ENCODE measurements around the gene ANKS1A.
A peak's percentile ranks its signal among the peaks of the same experiment; 100 is the strongest.
"Not testable (repeated sequence)": the region's sequence is repeated elsewhere in the genome, so short reads cannot be mapped to it uniquely, and the experiment has no call there.

ANKS1A gene, protein sequence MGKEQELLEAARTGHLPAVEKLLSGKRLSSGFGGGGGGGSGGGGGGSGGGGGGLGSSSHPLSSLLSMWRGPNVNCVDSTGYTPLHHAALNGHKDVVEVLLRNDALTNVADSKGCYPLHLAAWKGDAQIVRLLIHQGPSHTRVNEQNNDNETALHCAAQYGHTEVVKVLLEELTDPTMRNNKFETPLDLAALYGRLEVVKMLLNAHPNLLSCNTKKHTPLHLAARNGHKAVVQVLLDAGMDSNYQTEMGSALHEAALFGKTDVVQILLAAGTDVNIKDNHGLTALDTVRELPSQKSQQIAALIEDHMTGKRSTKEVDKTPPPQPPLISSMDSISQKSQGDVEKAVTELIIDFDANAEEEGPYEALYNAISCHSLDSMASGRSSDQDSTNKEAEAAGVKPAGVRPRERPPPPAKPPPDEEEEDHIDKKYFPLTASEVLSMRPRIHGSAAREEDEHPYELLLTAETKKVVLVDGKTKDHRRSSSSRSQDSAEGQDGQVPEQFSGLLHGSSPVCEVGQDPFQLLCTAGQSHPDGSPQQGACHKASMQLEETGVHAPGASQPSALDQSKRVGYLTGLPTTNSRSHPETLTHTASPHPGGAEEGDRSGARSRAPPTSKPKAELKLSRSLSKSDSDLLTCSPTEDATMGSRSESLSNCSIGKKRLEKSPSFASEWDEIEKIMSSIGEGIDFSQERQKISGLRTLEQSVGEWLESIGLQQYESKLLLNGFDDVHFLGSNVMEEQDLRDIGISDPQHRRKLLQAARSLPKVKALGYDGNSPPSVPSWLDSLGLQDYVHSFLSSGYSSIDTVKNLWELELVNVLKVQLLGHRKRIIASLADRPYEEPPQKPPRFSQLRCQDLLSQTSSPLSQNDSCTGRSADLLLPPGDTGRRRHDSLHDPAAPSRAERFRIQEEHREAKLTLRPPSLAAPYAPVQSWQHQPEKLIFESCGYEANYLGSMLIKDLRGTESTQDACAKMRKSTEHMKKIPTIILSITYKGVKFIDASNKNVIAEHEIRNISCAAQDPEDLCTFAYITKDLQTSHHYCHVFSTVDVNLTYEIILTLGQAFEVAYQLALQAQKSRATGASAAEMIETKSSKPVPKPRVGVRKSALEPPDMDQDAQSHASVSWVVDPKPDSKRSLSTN

DNA sequence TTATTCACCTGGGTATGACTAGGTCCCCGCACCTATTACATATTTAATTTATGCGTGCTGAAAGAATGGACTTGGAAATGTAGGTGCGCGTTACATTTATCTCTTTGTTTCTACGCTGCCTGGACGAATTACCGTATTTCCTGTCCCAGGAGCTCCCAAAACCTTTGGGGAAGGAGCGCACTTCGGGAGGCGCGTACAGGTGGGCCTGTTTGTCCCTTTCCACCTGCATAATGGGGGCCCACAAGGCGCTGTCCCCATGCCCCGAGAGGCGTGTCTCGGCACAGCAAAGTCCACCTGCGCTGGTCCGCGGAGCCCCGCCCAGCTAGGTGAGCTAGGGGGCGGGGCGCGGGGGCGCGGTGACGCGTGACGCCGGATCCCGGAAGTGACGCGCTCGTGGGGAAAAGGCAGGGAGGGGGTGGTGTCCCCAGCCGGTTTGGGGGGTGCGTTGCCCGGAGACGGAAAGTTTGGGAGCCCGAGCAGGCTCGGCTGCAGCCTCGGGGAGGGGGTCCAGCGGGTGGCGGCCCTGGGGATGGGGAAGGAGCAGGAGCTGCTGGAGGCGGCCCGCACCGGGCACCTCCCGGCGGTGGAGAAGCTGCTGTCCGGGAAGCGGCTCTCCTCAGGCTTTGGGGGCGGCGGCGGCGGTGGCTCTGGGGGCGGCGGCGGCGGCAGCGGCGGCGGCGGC is at the start of gene ANKS1A:
ANKS1A (plus strand) TSS at position 382 of the 682 bp plus-strand sequence; CDS start at position 530, 148 bp downstream.
- peak within 1 kb of the TSS; percentile 100 for H3K27ac Mint-ChIP-seq
- peaks cover 44% of the 10 kb centered on the region for H3K4me1 Mint-ChIP-seq
- no peaks in the 10 kb centered on the region for H3K27me3 Mint-ChIP-seq (ENCODE audit: low read depth, poor library complexity)
- TF ChIP-seq, protein P1, sequence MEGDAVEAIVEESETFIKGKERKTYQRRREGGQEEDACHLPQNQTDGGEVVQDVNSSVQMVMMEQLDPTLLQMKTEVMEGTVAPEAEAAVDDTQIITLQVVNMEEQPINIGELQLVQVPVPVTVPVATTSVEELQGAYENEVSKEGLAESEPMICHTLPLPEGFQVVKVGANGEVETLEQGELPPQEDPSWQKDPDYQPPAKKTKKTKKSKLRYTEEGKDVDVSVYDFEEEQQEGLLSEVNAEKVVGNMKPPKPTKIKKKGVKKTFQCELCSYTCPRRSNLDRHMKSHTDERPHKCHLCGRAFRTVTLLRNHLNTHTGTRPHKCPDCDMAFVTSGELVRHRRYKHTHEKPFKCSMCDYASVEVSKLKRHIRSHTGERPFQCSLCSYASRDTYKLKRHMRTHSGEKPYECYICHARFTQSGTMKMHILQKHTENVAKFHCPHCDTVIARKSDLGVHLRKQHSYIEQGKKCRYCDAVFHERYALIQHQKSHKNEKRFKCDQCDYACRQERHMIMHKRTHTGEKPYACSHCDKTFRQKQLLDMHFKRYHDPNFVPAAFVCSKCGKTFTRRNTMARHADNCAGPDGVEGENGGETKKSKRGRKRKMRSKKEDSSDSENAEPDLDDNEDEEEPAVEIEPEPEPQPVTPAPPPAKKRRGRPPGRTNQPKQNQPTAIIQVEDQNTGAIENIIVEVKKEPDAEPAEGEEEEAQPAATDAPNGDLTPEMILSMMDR (IDR thresholded peaks at IDR 0.05): no peak
- peak; percentile 84 for DNase-seq
- peak within 1 kb of the TSS; percentile 100 for H3K4me3 Mint-ChIP-seq
- H3K36me3 Mint-ChIP-seq (ENCODE audit: low read depth): peaks cover 17% of the 10 kb centered on the region
- H3K9me3 Mint-ChIP-seq: no peaks in the 10 kb centered on the region

DNA sequence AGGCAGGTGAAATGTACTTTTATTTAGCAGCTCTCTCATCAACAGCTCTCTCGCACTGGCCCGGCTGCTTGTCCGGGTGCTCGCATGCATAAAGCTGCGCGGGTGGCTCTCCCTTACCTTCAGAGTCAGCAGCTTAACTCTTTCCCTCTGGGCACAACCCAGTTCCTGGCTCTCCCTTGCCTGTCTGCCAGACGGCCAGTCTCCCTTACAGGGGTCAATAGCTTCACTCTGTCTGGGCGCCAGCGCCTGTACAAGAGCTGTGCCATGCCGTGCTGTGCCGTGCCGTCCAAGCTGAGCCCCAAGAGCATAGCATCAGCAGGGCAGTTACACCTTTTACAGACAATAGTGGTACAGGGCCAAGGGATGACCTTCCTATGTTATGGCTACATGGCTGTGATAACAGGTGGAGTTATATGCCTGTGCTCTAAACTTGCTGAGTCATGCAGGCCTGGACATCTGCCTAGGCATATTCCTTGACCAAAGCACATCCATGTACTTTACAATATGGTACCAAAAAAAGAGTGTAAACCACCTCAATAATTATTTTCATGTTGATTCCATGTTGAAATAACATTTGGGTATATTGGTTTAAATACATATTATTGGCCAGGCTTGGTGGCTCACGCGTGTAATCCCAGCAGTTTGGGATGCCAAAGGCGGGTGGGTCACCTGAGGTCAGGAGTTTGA is 49.2 kb upstream of the ANKS1A start:
- Mint-ChIP-seq H3K36me3 (ENCODE audit: low read depth) (peaks cover 58% of the 10 kb centered on the region), H3K4me1 (no peaks in the 10 kb centered on the region), H3K27me3 (ENCODE audit: low read depth, poor library complexity) (peaks cover 6% of the 10 kb centered on the region), H3K27ac (no peak overlapping the region), H3K4me3 (no peak overlapping the region), H3K9me3 (no peaks in the 10 kb centered on the region)
- DNase-seq: no peak
- TF ChIP-seq, protein P1 (IDR thresholded peaks at IDR 0.05): no peak

DNA sequence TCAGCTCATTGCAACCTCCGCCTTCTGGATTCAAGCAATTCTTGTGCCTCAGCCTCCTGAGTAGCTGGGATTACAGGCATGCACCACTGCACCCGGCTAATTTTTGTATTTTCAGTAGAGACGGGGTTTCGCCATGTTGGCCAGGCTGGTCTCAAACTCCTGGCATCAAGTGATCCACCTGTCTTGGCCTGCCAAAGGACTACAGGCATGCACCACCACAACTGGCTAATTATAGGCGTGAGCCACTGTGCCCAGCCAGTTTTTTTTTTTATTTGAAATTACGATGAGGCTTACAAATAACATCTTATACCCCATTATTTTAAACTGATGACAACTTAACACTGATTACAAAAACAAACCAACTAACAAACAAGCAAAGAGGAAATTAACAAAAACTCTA is 40.0 kb upstream of the ANKS1A start:
- not testable (repeated sequence) for H3K27ac Mint-ChIP-seq; H3K27me3 Mint-ChIP-seq (ENCODE audit: low read depth, poor library complexity); H3K9me3 Mint-ChIP-seq; H3K4me1 Mint-ChIP-seq; H3K4me3 Mint-ChIP-seq; DNase-seq
- H3K36me3 Mint-ChIP-seq (ENCODE audit: low read depth): peaks cover 33% of the 10 kb centered on the region

DNA sequence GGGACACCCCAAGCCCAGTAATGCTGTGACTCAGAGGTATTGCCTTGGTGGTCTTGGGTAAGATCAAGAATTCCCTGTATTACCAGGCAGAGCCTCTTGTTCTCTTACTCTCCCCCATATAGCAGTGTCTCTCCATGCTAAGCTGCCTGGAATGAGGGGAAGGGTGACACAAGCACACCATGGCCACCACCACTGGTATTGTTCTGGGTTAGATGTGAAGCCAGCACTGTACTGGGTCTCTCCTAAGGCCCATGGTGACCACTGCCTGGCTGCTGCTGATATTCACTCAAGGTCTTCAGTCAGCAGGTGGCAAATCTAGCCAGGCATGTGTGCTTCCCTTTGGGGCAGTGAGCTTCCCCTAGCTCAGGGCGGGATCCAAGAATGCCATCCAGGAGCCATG is 37.7 kb upstream of the ANKS1A start:
- TF ChIP-seq, protein P1 (IDR thresholded peaks at IDR 0.05): no peak
- no peaks in the 10 kb centered on the region for H3K27me3 Mint-ChIP-seq (ENCODE audit: low read depth, poor library complexity)
- DNase-seq: no peak
- H3K4me1 Mint-ChIP-seq: no peaks in the 10 kb centered on the region
- H3K36me3 Mint-ChIP-seq (ENCODE audit: low read depth): peaks cover 31% of the 10 kb centered on the region
- H3K9me3 Mint-ChIP-seq: no peaks in the 10 kb centered on the region
- no peak overlapping the region for H3K27ac Mint-ChIP-seq
- H3K4me3 Mint-ChIP-seq: no peak overlapping the region

DNA sequence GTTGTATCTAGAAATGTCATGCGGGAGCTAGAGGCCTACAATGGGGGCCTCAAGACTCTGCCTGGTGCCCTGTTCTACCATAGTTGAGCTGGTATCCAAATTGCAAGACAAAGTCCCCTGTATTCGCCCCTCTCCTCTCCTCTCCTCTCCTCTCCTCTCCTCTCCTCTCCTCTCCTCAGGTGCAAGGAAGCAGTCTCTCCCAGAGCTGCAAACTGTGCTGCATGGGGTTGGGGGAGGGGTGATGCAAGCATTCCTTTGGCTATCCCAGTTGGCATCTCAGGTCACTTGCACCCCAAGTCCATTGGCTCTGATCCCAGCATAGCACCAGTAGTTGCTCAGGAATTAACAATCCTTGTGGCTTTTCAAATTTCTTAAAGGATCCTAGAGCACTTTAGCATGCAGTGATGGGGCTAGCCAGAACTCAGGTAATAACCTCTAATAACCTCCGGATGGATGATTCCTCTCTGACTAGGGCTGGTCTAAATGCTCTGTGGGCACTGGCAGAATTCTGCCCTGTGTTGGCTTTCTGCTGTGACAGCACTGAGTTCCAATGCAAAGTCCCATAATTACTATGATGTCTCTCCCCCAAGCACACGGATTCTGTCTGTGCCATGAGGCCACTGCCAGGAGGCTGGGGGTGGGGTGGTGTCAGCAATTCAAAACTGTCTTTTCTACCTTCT is 36.5 kb upstream of the ANKS1A start:
- Mint-ChIP-seq H3K27ac (peak overlapping the region; percentile 90), H3K9me3 (no peaks in the 10 kb centered on the region)

More for the DNA sequence above, 36.5 kb upstream of the ANKS1A start:
- no peak for DNase-seq
- H3K4me1 Mint-ChIP-seq: no peaks in the 10 kb centered on the region
- H3K4me3 Mint-ChIP-seq: no peak overlapping the region
- TF ChIP-seq, protein P1 (IDR thresholded peaks at IDR 0.05): no peak
- no peaks in the 10 kb centered on the region for H3K27me3 Mint-ChIP-seq (ENCODE audit: low read depth, poor library complexity)
- peaks cover 34% of the 10 kb centered on the region for H3K36me3 Mint-ChIP-seq (ENCODE audit: low read depth)
